GM23248 (cell line): Measurements from ENCODE around the gene VSX1.

Experiments used
- EZH2 ChIP-seq: fragments of 200-600 bp; sonication (generic); IDR thresholded peaks from 2 replicates; pipeline ENCODE4 v1.6.1; 2018; ENCODE audit warnings: antibody characterized with exemption, mild to moderate bottlenecking; ENCODE audit not compliant: insufficient read depth, poor library complexity, severe bottlenecking
- EZH2phosphoT487 ChIP-seq: fragments of 200-600 bp; sonication (generic); IDR thresholded peaks from 2 replicates; pipeline ENCODE4 v1.6.1; 2018; ENCODE audit warnings: antibody characterized with exemption, moderate library complexity, mild to moderate bottlenecking, low read depth; ENCODE audit not compliant: insufficient read depth

DNA sequence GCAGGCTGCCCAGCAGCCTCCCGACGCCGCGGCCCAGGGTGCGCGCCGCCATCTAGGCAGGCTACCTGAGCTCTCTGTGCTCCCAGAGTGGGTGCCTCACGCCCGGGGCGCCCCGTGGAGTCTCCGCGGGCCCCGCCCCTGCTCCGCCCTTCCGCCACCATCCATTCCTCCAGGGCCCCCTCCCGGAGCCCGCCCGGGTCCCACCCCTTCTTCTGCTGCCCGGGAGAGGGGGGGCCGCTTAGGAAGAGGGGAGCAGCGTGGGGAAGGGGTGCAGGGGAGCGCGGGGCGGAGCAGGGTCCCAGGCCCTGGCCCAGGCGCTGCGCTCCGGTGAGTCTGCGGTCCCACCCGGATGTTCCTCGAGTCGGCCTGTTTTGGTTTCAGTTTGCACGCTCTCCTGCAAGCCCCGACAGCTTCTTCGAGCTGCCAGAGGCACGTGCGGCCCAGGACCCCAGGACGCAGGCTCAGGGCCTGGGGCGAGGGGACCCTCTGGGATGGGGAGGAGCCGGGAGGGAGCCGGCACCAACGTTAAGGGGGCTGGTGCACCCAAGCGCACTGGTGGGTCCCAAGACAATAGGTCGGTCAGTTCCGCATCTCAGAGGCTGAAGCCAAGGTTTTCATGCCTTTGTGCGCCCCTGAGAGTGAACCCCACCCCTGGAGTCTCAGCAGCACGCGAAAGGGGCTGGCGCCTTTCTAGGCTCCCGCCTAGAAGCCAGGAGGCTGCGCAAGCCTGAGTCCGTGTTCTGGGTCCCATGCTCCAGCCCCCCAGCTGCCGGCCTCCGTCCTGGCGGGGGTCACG lies 23.7 kb downstream of the VSX1 start, which contains the start of gene ACSS1:
- TF ChIP-seq EZH2phosphoT487: no peak
- TF ChIP-seq EZH2: no peak
